K562 (cell line): Measurements from ENCODE around the gene GLB1L2. TPM values are rescaled to one million over a fixed set of nuclear protein-coding genes. Genes with fewer than 3 reads are reported as not detected.

Source experiments
- ATAC-seq: fragments of 200-7000 bp; cut with Tn5 transposase; 3 replicates; pipeline ENCODE4 v1.9.1; 2020; ENCODE audit warnings: moderate library complexity
- BruUV-seq: library from RNA; stranded (reverse); fragments of 400-500 nt; replicated peaks from 2 replicates; lab custom pipeline; 2021; lab: Mats Ljungman, UMichigan
- CTCF ChIA-PET: fragments of 300-600 bp; formaldehyde crosslinking; extraction: SDS; loops from one replicate; lab custom pipeline; 2021; ENCODE audit warnings: low intra/inter-chr PET ratio; lab: Yijun Ruan, JAX
- POLR2A ChIA-PET: fragments of 300-600, 350-650 bp; sonication (Branson Sonifier 250); formaldehyde crosslinking; extraction: SDS; loops from one replicate; lab custom pipeline; 2021; ENCODE audit warnings: antibody characterized with exemption, inconsistent platforms; lab: Yijun Ruan, JAX
- DNase-seq, 4 experiments: peaks; one replicate each; pipeline versions ENCODE4 v3.0.0 to v3.0.0-alpha.2; 2011 to 2018; ENCODE audit warnings: low spot score in 3 of 4, mixed read lengths in 3 of 4; ENCODE audit errors: extremely low read depth in 1 of 4
- FAIRE-seq: peaks from 2 replicates; lab custom pipeline; 2011; peaks lifted over from hg19 to GRCh38; lab: Jason Lieb, UNC
- H2AFZ ChIP-seq: 2 replicates; pipeline ENCODE4 v1.6.0; 2011; ENCODE audit warnings: low read depth, low read length, control low read depth, inconsistent platforms
- H3K27ac ChIP-seq: fragments of 200-600 bp; 3 replicates; pipeline ENCODE4 v1.8.0; 2011; ENCODE audit warnings: low read depth, mild to moderate bottlenecking, control low read depth, inconsistent platforms, low read length, moderate library complexity, mixed read lengths; ENCODE audit errors: extremely low read depth
- H3K27me3 ChIP-seq, 2 experiments: fragments of 300-600 bp in 1 of 2; 2 replicates in 1 of 2; 3 replicates in 1 of 2; pipeline versions ENCODE4 v1.6.0 to v1.8.0; 2011; ENCODE audit warnings: inconsistent platforms in 2 of 2, low read length in 2 of 2, mild to moderate bottlenecking in 1 of 2, mixed read lengths in 1 of 2, moderate library complexity in 1 of 2; ENCODE audit not compliant: control insufficient read depth in 2 of 2, insufficient read depth in 2 of 2
- H3K36me3 ChIP-seq: fragments of 300-600 bp; 3 replicates; pipeline ENCODE4 v1.8.0; 2011; ENCODE audit warnings: mild to moderate bottlenecking, low read length, inconsistent platforms; ENCODE audit not compliant: control insufficient read depth, insufficient read depth
- H3K4me1 ChIP-seq, 2 experiments: fragments of 200-600 bp in 1 of 2; replicated peaks in 1 of 2; 2 replicates in 1 of 2; 3 replicates in 1 of 2; pipeline versions ENCODE4 v1.5.1 to v1.8.0; 2011; ENCODE audit warnings: inconsistent platforms in 2 of 2, low read length in 2 of 2, mild to moderate bottlenecking in 1 of 2, mixed read lengths in 1 of 2, moderate library complexity in 1 of 2; ENCODE audit not compliant: control insufficient read depth in 2 of 2, insufficient read depth in 2 of 2
- H3K4me2 ChIP-seq: 2 replicates; pipeline ENCODE4 v1.6.1; 2011; ENCODE audit warnings: low read length, control low read depth, inconsistent platforms, mixed read lengths; ENCODE audit not compliant: insufficient read depth
- H3K4me3 ChIP-seq: fragments of 200-600 bp; sonication (generic), shearing (Covaris generic); 2 replicates; pipeline ENCODE4 v1.5.1; 2016; ENCODE audit warnings: control low read depth, inconsistent platforms
- H3K79me2 ChIP-seq: fragments of 200-600 bp; 3 replicates; pipeline ENCODE4 v1.8.0; 2011; ENCODE audit warnings: low read length, inconsistent platforms; ENCODE audit not compliant: control insufficient read depth, insufficient read depth
- H3K9ac ChIP-seq, 2 experiments: 2 replicates each; pipeline versions ENCODE4 v1.6.0 to v1.6.1; 2011; ENCODE audit warnings: low read depth in 2 of 2, low read length in 2 of 2, control low read depth in 1 of 2, inconsistent platforms in 1 of 2, mild to moderate bottlenecking in 1 of 2, mixed read lengths in 1 of 2; ENCODE audit not compliant: insufficient read depth in 1 of 2
- H3K9me1 ChIP-seq: one replicate; pipeline ENCODE4 v1.6.0; 2011; ENCODE audit warnings: inconsistent platforms, mild to moderate bottlenecking, low read length, moderate library complexity; ENCODE audit not compliant: control insufficient read depth, insufficient read depth
- H3K9me3 ChIP-seq: replicated peaks from 2 replicates; pipeline ENCODE4 v1.5.1; 2011; ENCODE audit warnings: low read depth, low read length, inconsistent platforms; ENCODE audit not compliant: control insufficient read depth, insufficient read depth
- H4K20me1 ChIP-seq: replicated peaks from 2 replicates; pipeline ENCODE4 v1.6.1; 2011; ENCODE audit warnings: low read length, inconsistent platforms, mixed read lengths; ENCODE audit not compliant: control insufficient read depth, insufficient read depth
- ETV1 ChIP-seq: fragments of 450-650 bp; conservative IDR thresholded peaks from 2 replicates; pipeline ENCODE4 v1.6.1; 2016; ENCODE audit warnings: missing genetic modification characterization, control low read depth, low read depth, missing compliant biosample characterization
- HDAC1 ChIP-seq, 2 experiments: fragments of 450-650 bp; IDR thresholded peaks; 2 replicates each; pipeline ENCODE4 v1.6.1; 2016 to 2017; ENCODE audit warnings: inconsistent platforms in 1 of 2, mild to moderate bottlenecking in 1 of 2, moderate library complexity in 1 of 2
- NBN ChIP-seq: fragments of 450-650 bp; IDR thresholded peaks from 2 replicates; pipeline ENCODE4 v1.6.1; 2016; ENCODE audit warnings: low read depth, mild to moderate bottlenecking
- PHF8 ChIP-seq: fragments of 200-600 bp; sonication (generic); IDR thresholded peaks from 2 replicates; pipeline ENCODE4 v1.6.1; 2012; ENCODE audit warnings: mixed run types, mild to moderate bottlenecking, inconsistent platforms, low read length, moderate library complexity, borderline replicate concordance
- POLR2B ChIP-seq: fragments of 450-650 bp; IDR thresholded peaks from 2 replicates; pipeline ENCODE4 v1.6.1; 2018; ENCODE audit warnings: low read depth; ENCODE audit not compliant: partially characterized antibody
- RBM25 ChIP-seq: fragments of 200-400 bp; formaldehyde crosslinking; IDR thresholded peaks from 2 replicates; pipeline ENCODE4 v1.6.1; 2018; ENCODE audit warnings: low read length, low read depth, moderate library complexity; ENCODE audit not compliant: severe bottlenecking
- RFX1 ChIP-seq: fragments of 450-650 bp; IDR thresholded peaks from 2 replicates; pipeline ENCODE4 v1.6.1; 2016; ENCODE audit warnings: mild to moderate bottlenecking, moderate library complexity
- SIX5 ChIP-seq, 2 experiments: IDR thresholded peaks; 2 replicates each; pipeline ENCODE4 v1.6.1; 2011; ENCODE audit warnings: low read length in 2 of 2, borderline replicate concordance in 1 of 2, low read depth in 1 of 2, mild to moderate bottlenecking in 1 of 2, moderate library complexity in 1 of 2; ENCODE audit not compliant: insufficient read depth in 1 of 2
- SMAD4 ChIP-seq: fragments of 250-450 bp; sonication (Bioruptor Pico); conservative IDR thresholded peaks from 2 replicates; pipeline ENCODE4 v1.8.0; 2021; ENCODE audit warnings: inconsistent platforms, mild to moderate bottlenecking, moderate library complexity
- XRCC3 ChIP-seq: fragments of 450-650 bp; IDR thresholded peaks from 2 replicates; pipeline ENCODE4 v1.6.1; 2017; ENCODE audit warnings: mild to moderate bottlenecking, moderate library complexity
- YY1 ChIP-seq, 3 experiments: IDR thresholded peaks; 2 replicates each; pipeline ENCODE4 v1.6.1; 2011; ENCODE audit warnings: low read length in 2 of 3, mild to moderate bottlenecking in 2 of 3, moderate library complexity in 2 of 3, borderline replicate concordance in 1 of 3, control low read depth in 1 of 3, low read depth in 1 of 3; ENCODE audit not compliant: insufficient read depth in 3 of 3, insufficient replicate concordance in 2 of 3, control insufficient read depth in 1 of 3, insufficient read length in 1 of 3; ENCODE audit errors: extremely low read depth in 1 of 3
- ZNF146 ChIP-seq: IDR thresholded peaks from one replicate; pipeline ENCODE4 v1.6.1; 2018; ENCODE audit warnings: missing compliant biosample characterization; ENCODE audit not compliant: unreplicated experiment
- ZNF197 ChIP-seq: fragments of 200-800 bp; sonication (Bioruptor generic); IDR thresholded peaks from 2 replicates; pipeline ENCODE4 v1.6.1; 2016; ENCODE audit warnings: low read depth, missing genetic modification characterization, missing compliant biosample characterization
- ZNF551 ChIP-seq: fragments of 250-450 bp; sonication (Bioruptor Pico); IDR thresholded peaks from 2 replicates; pipeline ENCODE4 v1.5.0; 2021; ENCODE audit warnings: mild to moderate bottlenecking, moderate library complexity
- WGBS: fragments of 100-300 bp; shearing (Covaris generic); methylation state at CpG from one replicate; pipeline ENCODE4 v1.1.6; 2016; ENCODE audit warnings: low coverage, mixed read lengths; ENCODE audit not compliant: insufficient coverage; ENCODE audit errors: missing lambda C conversion rate; 5-methylcytosine and 5-hydroxymethylcytosine counted together
- in situ Hi-C: fragments of 300-500 bp; cut with MboI; formaldehyde crosslinking; loops from 4 replicates; pipeline ENCODE4 v1.15.0; 2018; ENCODE audit warnings: inconsistent platforms, mixed read lengths
- intact Hi-C: fragments of 100-400 bp; cut with micrococcal nuclease; formaldehyde crosslinking; loops from 2 replicates; pipeline ENCODE4 v1.14.2; 2022
- polyA plus RNA-seq, 8 experiments: library from polyadenylated mRNA; depleted of rRNA in 4 of 8; stranded (reverse) in 5 of 8; unstranded in 3 of 8; fragments of >200 nt; fragmentation: Nextera tagmentation in 2 of 8; fragmentation: Illumina TruSeq in 1 of 8; extraction: Ambion mirVana in 2 of 8; extraction: Trizol in 1 of 8; gene quantifications; 2 replicates each; pipeline versions ENCODE4 v1.2.1 to v1.2.3, GENCODE V29; 2011 to 2014; ENCODE audit warnings: inconsistent platforms in 1 of 8, missing spikeins in 1 of 8
- total RNA-seq, 7 experiments: library from RNA; depleted of rRNA in 6 of 7; stranded (reverse); fragments of >200 nt in 6 of 7; fragmentation: Illumina TruSeq in 2 of 7; extraction: Trizol in 2 of 7; gene quantifications; 2 replicates each; pipeline versions ENCODE4 v1.2.1 to v1.2.3, GENCODE V29; 2011 to 2021; ENCODE audit warnings: low replicate concordance in 1 of 7
- TF ChIP-seq, protein P1 (sequence below): fragments of 450-650 bp; IDR thresholded peaks from 2 replicates; pipeline ENCODE4 v1.6.1; 2014; ENCODE audit warnings: low read depth, mild to moderate bottlenecking, moderate library complexity, borderline replicate concordance

GLB1L2 gene
- total and polyA plus RNA-seq, 9 of the 15 experiments (the other 6 are each of a cell fraction or from before 2014, with no cell fraction given): 0.84 to 21.4 (median 13.8) TPM

- Histone ChIP-seq H3K79me2 (no peaks in the 10 kb centered on the region), H2AFZ (no peak overlapping the region), H4K20me1 (peaks cover 13% of the 10 kb centered on the region), H3K4me2 (no peak overlapping the region), H3K27me3 (peaks cover 15 to 54% of the 10 kb centered on the region in 2 experiments), H3K4me3 (no peak overlapping the region), H3K9ac (no peak overlapping the region), H3K9me1 (peaks cover 3% of the 10 kb centered on the region), H3K27ac (no peak overlapping the region), H3K4me1 (peaks cover 0 to 9% of the 10 kb centered on the region in 2 experiments; a peak in 1 of 5 replicates), H3K9me3 (no peaks in the 10 kb centered on the region), H3K36me3 (no peaks in the 10 kb centered on the region)
- FAIRE-seq: no peak
- WGBS: 13% methylated on average over 17 of the region's 22 CpGs
- ATAC-seq: no peak
- intact Hi-C loops (no loop called here), in situ Hi-C loops (no loop called here)
- no peak for DNase-seq
- TF ChIP-seq ZNF197 (CRISPR knock-in tag): no peak
- no peak for TF ChIP-seq ZNF146 (CRISPR knock-in tag)
- no peak for TF ChIP-seq PHF8
- no peak for TF ChIP-seq XRCC3
- no peak for TF ChIP-seq ZNF551
- no peak for TF ChIP-seq HDAC1 (IDR thresholded peaks at IDR 0.05)
- TF ChIP-seq RBM25: no peak
- TF ChIP-seq ETV1 (tag): no peak
- TF ChIP-seq, protein P1, sequence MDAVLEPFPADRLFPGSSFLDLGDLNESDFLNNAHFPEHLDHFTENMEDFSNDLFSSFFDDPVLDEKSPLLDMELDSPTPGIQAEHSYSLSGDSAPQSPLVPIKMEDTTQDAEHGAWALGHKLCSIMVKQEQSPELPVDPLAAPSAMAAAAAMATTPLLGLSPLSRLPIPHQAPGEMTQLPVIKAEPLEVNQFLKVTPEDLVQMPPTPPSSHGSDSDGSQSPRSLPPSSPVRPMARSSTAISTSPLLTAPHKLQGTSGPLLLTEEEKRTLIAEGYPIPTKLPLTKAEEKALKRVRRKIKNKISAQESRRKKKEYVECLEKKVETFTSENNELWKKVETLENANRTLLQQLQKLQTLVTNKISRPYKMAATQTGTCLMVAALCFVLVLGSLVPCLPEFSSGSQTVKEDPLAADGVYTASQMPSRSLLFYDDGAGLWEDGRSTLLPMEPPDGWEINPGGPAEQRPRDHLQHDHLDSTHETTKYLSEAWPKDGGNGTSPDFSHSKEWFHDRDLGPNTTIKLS: no peak
- no peak for TF ChIP-seq SMAD4 (CRISPR knock-in tag)
- TF ChIP-seq SIX5 (IDR thresholded peaks at IDR 0.05; ENCODE audit: borderline replicate concordance in 1 of 2, insufficient read depth in 1 of 2, low read depth in 1 of 2, low read length in 2 of 2): no peak
- no peak for TF ChIP-seq YY1 (IDR thresholded peaks at IDR 0.05; ENCODE audit: borderline replicate concordance in 1 of 3, control insufficient read depth in 1 of 3, extremely low read depth in 1 of 3, insufficient read depth in 3 of 3, insufficient read length in 1 of 3, insufficient replicate concordance in 2 of 3, low read depth in 1 of 3, low read length in 2 of 3)
- TF ChIP-seq NBN: no peak
- no peak for TF ChIP-seq RFX1
- TF ChIP-seq POLR2B: no peak
- no TSS peak for BruUV-seq
- CTCF ChIA-PET: no interaction called here
- POLR2A ChIA-PET: no interaction called here
Observed at GRCh38 chr11:134413043-134413825, 81.4 kb downstream of the GLB1L2 start.
